Kidney glomerular epithelial cell (primary cell): Measurements from ENCODE around the gene MAPK6.
"Not testable (repeated sequence)": the region's sequence is repeated elsewhere in the genome, so short reads cannot be mapped to it uniquely, and the experiment has no call there.

Experiments
- DNase-seq: peaks from one replicate; lab custom pipeline; 2025; lab: John Stamatoyannopoulos, UW

MAPK6 gene

GRCh38 chr15:52080706-52081392, 61.8 kb downstream of the MAPK6 start:
- no peak for DNase-seq

- DNase-seq = no peak
Observed at GRCh38 chr15:52082197-52083036, 63.4 kb downstream of the MAPK6 start.

GRCh38 chr15:52083037-52083359, 64.0 kb downstream of the MAPK6 start:
- not testable (repeated sequence) for DNase-seq

- DNase-seq = no peak
Observed at GRCh38 chr15:52083603-52084002, 64.6 kb downstream of the MAPK6 start.

- peak; percentile 26 for DNase-seq
Observed at GRCh38 chr15:52085299-52085698, 66.3 kb downstream of the MAPK6 start.

- no peak for DNase-seq
Observed at GRCh38 chr15:52086011-52086786, 67.2 kb downstream of the MAPK6 start.

- DNase-seq = no peak
Observed at GRCh38 chr15:52090193-52090592, 71.2 kb downstream of the MAPK6 start.

GRCh38 chr15:52093167-52093538, 74.1 kb downstream of the MAPK6 start:
- no peak for DNase-seq

GRCh38 chr15:52093539-52094510, 74.8 kb downstream of the MAPK6 start:
- peak; percentile 44 for DNase-seq

GRCh38 chr15:52094811-52095584, 76.0 kb downstream of the MAPK6 start:
- no peak for DNase-seq

GRCh38 chr15:52095597-52096262, 76.7 kb downstream of the MAPK6 start:
- DNase-seq = peak; percentile 26

GRCh38 chr15:52096536-52096935, 77.5 kb downstream of the MAPK6 start:
- not testable (repeated sequence) for DNase-seq

GRCh38 chr15:52097180-52097579, 78.2 kb downstream of the MAPK6 start:
- no peak for DNase-seq

- DNase-seq = no peak
Observed at GRCh38 chr15:52098323-52098722, 79.3 kb downstream of the MAPK6 start.

- no peak for DNase-seq
Observed at GRCh38 chr15:52099651-52100272, 80.7 kb downstream of the MAPK6 start.

- peak; percentile 11 for DNase-seq
Observed at GRCh38 chr15:52100807-52101442, 81.9 kb downstream of the MAPK6 start.

- no peak for DNase-seq
Observed at GRCh38 chr15:52101542-52102323, 82.7 kb downstream of the MAPK6 start.

- DNase-seq = peak; percentile 68
Observed at GRCh38 chr15:52102463-52102862, 83.4 kb downstream of the MAPK6 start.
